NCI-H774 (cell line): ENCODE measurements around the gene ITPK1.

Experiments
- DNase-seq: peaks from one replicate; lab custom pipeline; 2025; lab: John Stamatoyannopoulos, UW

The ITPK1 gene

GRCh38 chr14:93044556-93044955, 71.2 kb downstream of the ITPK1 start:
- DNase-seq, result no peak

- no peak for DNase-seq
These were observed 71.6 kb downstream of the ITPK1 start for GRCh38 chr14:93044121-93044520.

GRCh38 chr14:93042968-93043940, 72.5 kb downstream of the ITPK1 start:
- DNase-seq, result no peak

- no peak for DNase-seq
These were observed 73.9 kb downstream of the ITPK1 start for GRCh38 chr14:93041830-93042229.

GRCh38 chr14:93040982-93041381, 74.7 kb downstream of the ITPK1 start:
- no peak for DNase-seq

- DNase-seq, result no peak
These were observed 75.3 kb downstream of the ITPK1 start for GRCh38 chr14:93040443-93040842.

GRCh38 chr14:93039649-93040315, 75.9 kb downstream of the ITPK1 start:
- no peak for DNase-seq

GRCh38 chr14:93037351-93037750, 78.4 kb downstream of the ITPK1 start:
- no peak for DNase-seq

GRCh38 chr14:93036652-93037345, 78.9 kb downstream of the ITPK1 start:
- DNase-seq, result no peak

GRCh38 chr14:93035917-93036651, 79.6 kb downstream of the ITPK1 start:
- DNase-seq, result no peak

GRCh38 chr14:93035585-93035916, 80.2 kb downstream of the ITPK1 start:
- no peak for DNase-seq

GRCh38 chr14:93034671-93034994, 81.1 kb downstream of the ITPK1 start:
- DNase-seq, result no peak

GRCh38 chr14:93033983-93034670, 81.6 kb downstream of the ITPK1 start:
- DNase-seq, result no peak

GRCh38 chr14:93033084-93033982, 82.4 kb downstream of the ITPK1 start:
- DNase-seq, result no peak

- DNase-seq, result no peak
These were observed 83.2 kb downstream of the ITPK1 start for GRCh38 chr14:93032421-93032936.

GRCh38 chr14:93031505-93032315, 84.0 kb downstream of the ITPK1 start:
- DNase-seq, result no peak

- DNase-seq, result no peak
These were observed 85.0 kb downstream of the ITPK1 start for GRCh38 chr14:93030761-93031160.

GRCh38 chr14:93029911-93030508, 85.7 kb downstream of the ITPK1 start:
- no peak for DNase-seq

- DNase-seq, result no peak
These were observed 86.3 kb downstream of the ITPK1 start for GRCh38 chr14:93029417-93029816.
